ENCODE results near the gene NR2E1.

The NR2E1 gene

DNA sequence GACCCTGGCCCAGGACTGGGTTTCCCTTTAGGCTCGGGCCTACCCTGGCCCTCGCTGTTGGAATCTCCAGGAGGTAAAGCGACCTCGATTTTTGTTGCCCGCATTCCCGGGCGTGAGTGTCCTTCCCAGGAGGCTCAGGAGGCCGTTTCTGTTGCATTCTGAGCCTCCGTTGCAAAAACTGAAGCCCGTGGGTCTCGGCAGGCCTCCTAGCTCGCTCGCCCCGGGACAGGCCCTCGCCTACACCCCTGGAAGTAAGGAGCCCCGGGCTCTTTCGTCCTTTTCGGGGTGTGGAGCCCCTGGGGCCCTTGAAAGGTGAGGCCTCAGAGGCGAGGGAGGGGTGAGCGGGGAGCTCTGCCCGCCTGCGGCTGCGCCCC lies 2.3 kb downstream of the NR2E1 start:
- Histone ChIP-seq H3K9me3 (ENCODE audit: control insufficient read depth, insufficient read depth, low read length) (no peaks in the 10 kb centered on the region), H3F3A (ENCODE audit: control insufficient read depth, insufficient read depth) (no peaks in the 10 kb centered on the region), H4K20me1 (ENCODE audit: control insufficient read depth, insufficient read depth, low read depth, low read length) (no peaks in the 10 kb centered on the region), H3K4me2 (ENCODE audit: low read length) (peak overlapping the region; percentile 52; the same call in 1 of the 2 replicates), H3K4me1 (ENCODE audit: control insufficient read depth, low read length) (peaks cover 9% of the 10 kb centered on the region), H3K27me3 (ENCODE audit: control insufficient read depth, low read length) (peaks cover 68% of the 10 kb centered on the region), H3K9me2 (replicated peaks; ENCODE audit: control insufficient read depth, low read length) (no peaks in the 10 kb centered on the region), H3K27ac (ENCODE audit: low read depth, low read length) (no peak overlapping the region), H3K79me2 (ENCODE audit: control insufficient read depth, low read length) (no peaks in the 10 kb centered on the region), H3K36me3 (ENCODE audit: control insufficient read depth, low read length) (no peaks in the 10 kb centered on the region), H3K4me3 (ENCODE audit: low read length) (0 out of 2 replicates have a peak overlapping the region, but pooled peaks have one; percentile 12)
- TF ChIP-seq, protein P1, sequence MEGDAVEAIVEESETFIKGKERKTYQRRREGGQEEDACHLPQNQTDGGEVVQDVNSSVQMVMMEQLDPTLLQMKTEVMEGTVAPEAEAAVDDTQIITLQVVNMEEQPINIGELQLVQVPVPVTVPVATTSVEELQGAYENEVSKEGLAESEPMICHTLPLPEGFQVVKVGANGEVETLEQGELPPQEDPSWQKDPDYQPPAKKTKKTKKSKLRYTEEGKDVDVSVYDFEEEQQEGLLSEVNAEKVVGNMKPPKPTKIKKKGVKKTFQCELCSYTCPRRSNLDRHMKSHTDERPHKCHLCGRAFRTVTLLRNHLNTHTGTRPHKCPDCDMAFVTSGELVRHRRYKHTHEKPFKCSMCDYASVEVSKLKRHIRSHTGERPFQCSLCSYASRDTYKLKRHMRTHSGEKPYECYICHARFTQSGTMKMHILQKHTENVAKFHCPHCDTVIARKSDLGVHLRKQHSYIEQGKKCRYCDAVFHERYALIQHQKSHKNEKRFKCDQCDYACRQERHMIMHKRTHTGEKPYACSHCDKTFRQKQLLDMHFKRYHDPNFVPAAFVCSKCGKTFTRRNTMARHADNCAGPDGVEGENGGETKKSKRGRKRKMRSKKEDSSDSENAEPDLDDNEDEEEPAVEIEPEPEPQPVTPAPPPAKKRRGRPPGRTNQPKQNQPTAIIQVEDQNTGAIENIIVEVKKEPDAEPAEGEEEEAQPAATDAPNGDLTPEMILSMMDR (IDR thresholded peaks at IDR 0.05; ENCODE audit: low read depth, low read length, poor library complexity, severe bottlenecking): no peak
- TF ChIP-seq EZH2phosphoT487 (IDR thresholded peaks at IDR 0.05; ENCODE audit: borderline replicate concordance, low read length): no peak

DNA sequence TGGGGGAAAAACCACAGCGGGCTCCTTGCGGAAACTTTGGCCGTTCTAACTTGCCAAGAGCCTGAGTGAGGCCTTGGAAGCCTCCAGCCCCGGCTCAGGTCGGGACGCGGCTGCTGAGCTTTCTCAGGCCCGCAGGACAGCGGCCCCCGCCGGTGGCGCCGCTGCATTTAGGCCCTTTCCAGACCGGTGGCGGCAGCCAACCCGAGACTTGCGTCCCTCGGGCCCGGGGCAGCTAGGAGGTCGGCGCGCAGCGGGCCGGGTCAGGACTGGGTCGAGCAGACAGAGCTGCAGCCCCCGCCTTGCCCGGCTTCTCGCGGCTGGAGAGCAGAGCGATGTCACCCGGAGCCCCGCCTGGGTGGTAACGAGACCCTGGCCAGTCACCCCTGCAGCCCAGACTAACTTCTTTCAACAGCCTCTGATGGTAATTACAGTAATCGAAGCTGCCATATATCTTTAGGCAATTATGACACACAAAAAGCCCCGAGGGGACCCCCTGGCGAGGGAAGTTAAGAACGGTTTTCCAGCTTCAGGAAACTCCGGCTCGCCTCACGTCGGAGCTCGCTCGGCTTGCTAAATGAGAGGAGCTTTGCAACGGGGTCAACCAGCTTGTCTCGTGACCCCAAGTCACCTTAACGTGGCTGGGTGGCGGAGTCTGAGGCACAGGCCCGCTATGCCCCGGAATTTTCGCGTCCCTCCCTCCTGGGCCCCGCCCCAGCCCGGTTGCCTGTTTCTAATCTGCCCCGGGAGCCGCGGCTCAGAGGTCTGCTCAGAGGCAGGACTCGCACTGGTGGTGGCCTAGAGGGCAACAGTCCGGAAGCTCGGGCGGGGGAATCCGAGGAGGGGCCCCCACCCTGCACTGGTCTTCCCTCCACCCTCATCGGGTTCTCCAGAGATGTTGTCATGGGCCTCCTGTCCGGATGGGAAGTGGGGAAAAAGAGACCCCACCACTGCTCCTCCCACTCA lies 3.0 kb downstream of the NR2E1 start:
- peak overlapping the region; percentile 52 for H3K4me2 ChIP-seq (ENCODE audit: low read length)
- peaks cover 9% of the 10 kb centered on the region for H3K4me1 ChIP-seq (ENCODE audit: control insufficient read depth, low read length)
- no peaks in the 10 kb centered on the region for H3K9me2 ChIP-seq (replicated peaks; ENCODE audit: control insufficient read depth, low read length)
- 0 out of 2 replicates have a peak overlapping the region, but pooled peaks have one; percentile 12 for H3K4me3 ChIP-seq (ENCODE audit: low read length)
- H4K20me1 ChIP-seq (ENCODE audit: control insufficient read depth, insufficient read depth, low read depth, low read length): no peaks in the 10 kb centered on the region
- no peaks in the 10 kb centered on the region for H3K36me3 ChIP-seq (ENCODE audit: control insufficient read depth, low read length)
- H3F3A ChIP-seq (ENCODE audit: control insufficient read depth, insufficient read depth): no peaks in the 10 kb centered on the region
- TF ChIP-seq, protein P1 (IDR thresholded peaks at IDR 0.05; ENCODE audit: low read depth, low read length, poor library complexity, severe bottlenecking): peak; percentile 23
- peak; percentile 88; the same call in 1 of the 2 replicates for TF ChIP-seq EZH2phosphoT487 (IDR thresholded peaks at IDR 0.05; ENCODE audit: borderline replicate concordance, low read length)
- peaks cover 61% of the 10 kb centered on the region for H3K27me3 ChIP-seq (ENCODE audit: control insufficient read depth, low read length)
- H3K27ac ChIP-seq (ENCODE audit: low read depth, low read length): no peak overlapping the region
- H3K9me3 ChIP-seq (ENCODE audit: control insufficient read depth, insufficient read depth, low read length): no peaks in the 10 kb centered on the region
- H3K79me2 ChIP-seq (ENCODE audit: control insufficient read depth, low read length): no peaks in the 10 kb centered on the region

- Histone ChIP-seq H3K36me3 (ENCODE audit: control insufficient read depth, low read length) (no peaks in the 10 kb centered on the region), H3K9me3 (ENCODE audit: control insufficient read depth, insufficient read depth, low read length) (no peaks in the 10 kb centered on the region), H3K4me3 (ENCODE audit: low read length) (no peak overlapping the region), H3K27me3 (ENCODE audit: control insufficient read depth, low read length) (peaks cover 57% of the 10 kb centered on the region), H3K4me1 (ENCODE audit: control insufficient read depth, low read length) (peaks cover 9% of the 10 kb centered on the region), H3K79me2 (ENCODE audit: control insufficient read depth, low read length) (no peaks in the 10 kb centered on the region), H3K27ac (ENCODE audit: low read depth, low read length) (no peak overlapping the region), H4K20me1 (ENCODE audit: control insufficient read depth, insufficient read depth, low read depth, low read length) (no peaks in the 10 kb centered on the region), H3K4me2 (ENCODE audit: low read length) (no peak overlapping the region), H3K9me2 (replicated peaks; ENCODE audit: control insufficient read depth, low read length) (no peaks in the 10 kb centered on the region), H3F3A (ENCODE audit: control insufficient read depth, insufficient read depth) (no peaks in the 10 kb centered on the region)
- no peak for TF ChIP-seq EZH2phosphoT487 (IDR thresholded peaks at IDR 0.05; ENCODE audit: borderline replicate concordance, low read length)
- TF ChIP-seq, protein P1 (IDR thresholded peaks at IDR 0.05; ENCODE audit: low read depth, low read length, poor library complexity, severe bottlenecking): no peak
Measured at GRCh38 chr6:108169464-108170331, 3.9 kb downstream of the NR2E1 start.
